ENCODE data around the gene ORMDL3. TPM values are rescaled to one million over a fixed set of nuclear protein-coding genes. Genes with fewer than 3 reads are reported as not detected.

Gene ORMDL3
- polyA plus RNA-seq, 3 donors = 9.4 to 13.5 (median 11.8) TPM

GRCh38 chr17:39937447-39937846 lies 10.0 kb upstream of the ORMDL3 start:
- Histone ChIP-seq H3K27me3 (ENCODE audit: control insufficient read depth in 2 of 2, insufficient read depth in 2 of 2, low read length in 2 of 2) (no peaks in the 10 kb centered on the region), H3K4me2 (replicated peaks; ENCODE audit: extremely low read depth, low read length, poor library complexity, severe bottlenecking) (no peak overlapping the region), H3K27ac (ENCODE audit: low read depth in 1 of 2, low read length in 2 of 2) (no peak overlapping the region), H3K4me1 (ENCODE audit: control insufficient read depth in 1 of 2, insufficient read depth in 2 of 2, low read length in 2 of 2) (no peaks in the 10 kb centered on the region), H3K36me3 (replicated peaks in 1 of 2; ENCODE audit: control insufficient read depth in 1 of 2, insufficient read depth in 2 of 2, low read length in 2 of 2) (no peaks in the 10 kb centered on the region), H3K79me2 (ENCODE audit: insufficient read depth, low read length) (no peaks in the 10 kb centered on the region), H3K9ac (ENCODE audit: insufficient read depth, low read length, poor library complexity, severe bottlenecking) (no peak overlapping the region), H4K20me1 (ENCODE audit: insufficient read depth, low read length) (no peaks in the 10 kb centered on the region), H2AFZ (ENCODE audit: insufficient read depth, low read depth, low read length, poor library complexity, severe bottlenecking) (no peak overlapping the region), H3K4me3 (replicated peaks in 1 of 3; ENCODE audit: low read depth in 2 of 3, low read length in 3 of 3) (no peak overlapping the region), H3K9me3 (replicated peaks in 1 of 2; ENCODE audit: control insufficient read depth in 1 of 2, insufficient read depth in 1 of 2, low read length in 2 of 2) (no peaks in the 10 kb centered on the region)
- DNase-seq = no peak
- H3K9me3 Mint-ChIP-seq = no peaks in the 10 kb centered on the region
- H3K36me3 Mint-ChIP-seq = no peaks in the 10 kb centered on the region
- H3K27ac Mint-ChIP-seq = no peak overlapping the region
- H3K4me1 Mint-ChIP-seq = peaks cover 2% of the 10 kb centered on the region
- WGBS (ENCODE audit: insufficient coverage) = 90% methylated on average over 2 of the region's 3 CpGs
- H3K27me3 Mint-ChIP-seq (ENCODE audit: low read depth in 3 of 3) = peaks cover 2 to 4% (median 2%) of the 10 kb centered on the region in 3 donors
- no peak overlapping the region for H3K4me3 Mint-ChIP-seq
- intact Hi-C loops (cut with micrococcal nuclease) = no loop called here
- TF ChIP-seq CTCF (IDR thresholded peaks at IDR 0.05) = no peak

GRCh38 chr17:39935909-39936308 lies 8.5 kb upstream of the ORMDL3 start:
- H3K9me3 Mint-ChIP-seq = no peaks in the 10 kb centered on the region
- Histone ChIP-seq H3K9me3 (replicated peaks in 1 of 2; ENCODE audit: control insufficient read depth in 1 of 2, insufficient read depth in 1 of 2, low read length in 2 of 2) (no peaks in the 10 kb centered on the region), H3K9ac (ENCODE audit: insufficient read depth, low read length, poor library complexity, severe bottlenecking) (no peak overlapping the region), H3K4me3 (replicated peaks in 1 of 3; ENCODE audit: low read depth in 2 of 3, low read length in 3 of 3) (no peak overlapping the region), H3K4me2 (replicated peaks; ENCODE audit: extremely low read depth, low read length, poor library complexity, severe bottlenecking) (no peak overlapping the region), H3K27ac (ENCODE audit: low read depth in 1 of 2, low read length in 2 of 2) (no peak overlapping the region), H3K27me3 (ENCODE audit: control insufficient read depth in 2 of 2, insufficient read depth in 2 of 2, low read length in 2 of 2) (no peaks in the 10 kb centered on the region), H4K20me1 (ENCODE audit: insufficient read depth, low read length) (no peaks in the 10 kb centered on the region), H3K36me3 (replicated peaks in 1 of 2; ENCODE audit: control insufficient read depth in 1 of 2, insufficient read depth in 2 of 2, low read length in 2 of 2) (no peaks in the 10 kb centered on the region), H3K4me1 (ENCODE audit: control insufficient read depth in 1 of 2, insufficient read depth in 2 of 2, low read length in 2 of 2) (no peaks in the 10 kb centered on the region), H2AFZ (ENCODE audit: insufficient read depth, low read depth, low read length, poor library complexity, severe bottlenecking) (no peak overlapping the region), H3K79me2 (ENCODE audit: insufficient read depth, low read length) (no peaks in the 10 kb centered on the region)
- no peak for TF ChIP-seq CTCF (IDR thresholded peaks at IDR 0.05)
- 96% methylated on average over 2 of the region's 3 CpGs for WGBS (ENCODE audit: insufficient coverage)
- no peaks in the 10 kb centered on the region for H3K36me3 Mint-ChIP-seq
- H3K27ac Mint-ChIP-seq = no peak overlapping the region
- no peak overlapping the region for H3K4me3 Mint-ChIP-seq
- peaks cover 2% of the 10 kb centered on the region for H3K4me1 Mint-ChIP-seq
- no peak for DNase-seq
- H3K27me3 Mint-ChIP-seq (ENCODE audit: low read depth in 3 of 3) = peaks cover 0 to 4% (median 0%) of the 10 kb centered on the region in 3 donors
- intact Hi-C loops (cut with micrococcal nuclease) = no loop called here
